HCEC 1CT (cell line): Measurements from ENCODE around the gene EML3.
"Not testable (repeated sequence)": the region's sequence is repeated elsewhere in the genome, so short reads cannot be mapped to it uniquely, and the experiment has no call there.

ENCODE experiments used
- DNase-seq: peaks from one replicate; pipeline ENCODE4 v3.0.0-alpha.2; 2017

EML3 gene

GRCh38 chr11:62612366-62613290 is at the start of gene EML3, which contains the start of gene ROM1:
Gene EML3 (minus strand): TSS chr11:62612775. CDS start chr11:62612457, 318 bp downstream.
Gene ROM1 (plus strand): TSS chr11:62613257. CDS start chr11:62613282, 25 bp downstream.
- peak; percentile 80 for DNase-seq

GRCh38 chr11:62656796-62657429 is 44.3 kb upstream of the EML3 start:
- no peak for DNase-seq

- no peak for DNase-seq
These were observed 41.7 kb upstream of the EML3 start for GRCh38 chr11:62654297-62654696.

- DNase-seq, result no peak
These were observed 39.8 kb upstream of the EML3 start for GRCh38 chr11:62652161-62653006.

GRCh38 chr11:62650283-62650682 is 37.7 kb upstream of the EML3 start:
- not testable (repeated sequence) for DNase-seq

GRCh38 chr11:62649486-62649885 is 36.9 kb upstream of the EML3 start:
- no peak for DNase-seq

- no peak for DNase-seq
These were observed 36.4 kb upstream of the EML3 start for GRCh38 chr11:62648967-62649364.

GRCh38 chr11:62648185-62648966 is 35.8 kb upstream of the EML3 start:
- no peak for DNase-seq

- no peak for DNase-seq
These were observed 35.0 kb upstream of the EML3 start for GRCh38 chr11:62647609-62648005.

GRCh38 chr11:62646825-62647608 is 34.4 kb upstream of the EML3 start:
- no peak for DNase-seq

- peak; percentile 98 for DNase-seq
These were observed 33.6 kb upstream of the EML3 start, which contains the start of gene GANAB for GRCh38 chr11:62645946-62646824. Gene GANAB (minus strand): TSS chr11:62646613. CDS start chr11:62646599, 14 bp downstream.

GRCh38 chr11:62645671-62645945 is 33.0 kb upstream of the EML3 start:
- no peak for DNase-seq

- DNase-seq, result no peak
These were observed 31.6 kb upstream of the EML3 start for GRCh38 chr11:62644220-62644619.

- no peak for DNase-seq
These were observed 19.9 kb upstream of the EML3 start for GRCh38 chr11:62632492-62632891.

GRCh38 chr11:62627713-62628112 is 15.1 kb upstream of the EML3 start:
- DNase-seq, result no peak

- no peak for DNase-seq
These were observed 10.0 kb upstream of the EML3 start for GRCh38 chr11:62622476-62623089.

GRCh38 chr11:62621567-62622470 is 9.2 kb upstream of the EML3 start, which contains the start of gene B3GAT3:
Gene B3GAT3 (minus strand): TSS chr11:62621986. CDS start chr11:62621947, 39 bp downstream.
- peak; percentile 97 for DNase-seq

- DNase-seq, result no peak
These were observed 8.5 kb upstream of the EML3 start for GRCh38 chr11:62621027-62621566.
